Right cardiac atrium (tissue), 5 donors: Measurements from ENCODE around the gene BCAR1. TPM values are rescaled to one million over a fixed set of nuclear protein-coding genes. Genes with fewer than 3 reads are reported as not detected.

Source experiments
- ATAC-seq, 2 donors: fragments of 200-7000 bp; cut with Tn5 transposase; one replicate each; pipeline versions ENCODE4 v1.8.0 to v1.9.1; 2020; ENCODE audit warnings: moderate library complexity in 2 of 2, mild to moderate bottlenecking in 1 of 2
- DNase-seq, 3 donors: peaks; one replicate each; pipeline ENCODE4 v3.0.0-alpha.2; 2020
- H3K27ac ChIP-seq: one replicate; pipeline ENCODE4 v1.5.1; 2013; ENCODE audit warnings: mild to moderate bottlenecking, low read length, control low read depth, moderate library complexity
- H3K27me3 ChIP-seq: one replicate; pipeline ENCODE4 v1.6.1; 2013; ENCODE audit not compliant: control insufficient read depth, insufficient read depth
- H3K4me1 ChIP-seq: one replicate; pipeline ENCODE4 v1.6.1; 2013; ENCODE audit warnings: low read length; ENCODE audit not compliant: control insufficient read depth, insufficient read depth
- H3K4me3 ChIP-seq: one replicate; pipeline ENCODE4 v1.5.1; 2013; ENCODE audit warnings: low read length, control low read depth
- H3K9me3 ChIP-seq: one replicate; pipeline ENCODE4 v1.6.1; 2013; ENCODE audit warnings: low read length; ENCODE audit not compliant: control insufficient read depth
- WGBS: extraction: QIAGEN DNeasy Blood & Tissue Kit; methylation state at CpG from one replicate; pipeline ENCODE4 v1.1.7; 2013; 5-methylcytosine and 5-hydroxymethylcytosine counted together
- intact Hi-C, 4 donors: fragments of 100-400 bp; cut with DNase I; formaldehyde crosslinking; loops; one replicate each; pipeline versions ENCODE4 v1.11.0 to v1.14.0; 2022 to 2023
- long read RNA-seq, 4 donors: library from polyadenylated mRNA; unstranded; transcript quantifications; one replicate each; pipeline ENCODE4 v2.0.0, GENCODE V29; 2020 to 2021
- polyA plus RNA-seq: library from polyadenylated mRNA; stranded (reverse); fragments of 200-250 nt; gene quantifications from one replicate; pipeline ENCODE4 v1.2.3, GENCODE V29; 2013
- total RNA-seq, 4 donors: library from RNA; stranded (reverse); fragmentation: NEBNext Ultra II Directional; extraction: Animal tissue kit (Norgen Biotek cat#: 25700); gene quantifications; one replicate each; pipeline ENCODE4 v1.2.1, GENCODE V29; 2021
- donor health status: healthy with polysubstance abuse.
- donor health status: DM: no; HTN: yes; CAD: no.
- donor health status: DM: no; HTN: no; CAD: no.
- donor health status: DM: no; HTN: yes; CAD: no; lungs with severe emphysema.
- donor health status: DM: yes; HTN: yes; CAD: no.

Gene BCAR1, protein sequence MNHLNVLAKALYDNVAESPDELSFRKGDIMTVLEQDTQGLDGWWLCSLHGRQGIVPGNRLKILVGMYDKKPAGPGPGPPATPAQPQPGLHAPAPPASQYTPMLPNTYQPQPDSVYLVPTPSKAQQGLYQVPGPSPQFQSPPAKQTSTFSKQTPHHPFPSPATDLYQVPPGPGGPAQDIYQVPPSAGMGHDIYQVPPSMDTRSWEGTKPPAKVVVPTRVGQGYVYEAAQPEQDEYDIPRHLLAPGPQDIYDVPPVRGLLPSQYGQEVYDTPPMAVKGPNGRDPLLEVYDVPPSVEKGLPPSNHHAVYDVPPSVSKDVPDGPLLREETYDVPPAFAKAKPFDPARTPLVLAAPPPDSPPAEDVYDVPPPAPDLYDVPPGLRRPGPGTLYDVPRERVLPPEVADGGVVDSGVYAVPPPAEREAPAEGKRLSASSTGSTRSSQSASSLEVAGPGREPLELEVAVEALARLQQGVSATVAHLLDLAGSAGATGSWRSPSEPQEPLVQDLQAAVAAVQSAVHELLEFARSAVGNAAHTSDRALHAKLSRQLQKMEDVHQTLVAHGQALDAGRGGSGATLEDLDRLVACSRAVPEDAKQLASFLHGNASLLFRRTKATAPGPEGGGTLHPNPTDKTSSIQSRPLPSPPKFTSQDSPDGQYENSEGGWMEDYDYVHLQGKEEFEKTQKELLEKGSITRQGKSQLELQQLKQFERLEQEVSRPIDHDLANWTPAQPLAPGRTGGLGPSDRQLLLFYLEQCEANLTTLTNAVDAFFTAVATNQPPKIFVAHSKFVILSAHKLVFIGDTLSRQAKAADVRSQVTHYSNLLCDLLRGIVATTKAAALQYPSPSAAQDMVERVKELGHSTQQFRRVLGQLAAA
- total RNA-seq, result 10 to 100 TPM; 58.1 to 68.8 (median 68.0) TPM
- polyA plus RNA-seq, result 53.1 TPM
- long read RNA-seq, donor 1, full-length matches to known transcripts, result 187 of 266 reads
- long read RNA-seq, donor 1, partial matches to known transcripts, result 55 of 266 reads
- long read RNA-seq, donor 1, other reads (novel, unspliced or antisense), result 24 of 266 reads
- long read RNA-seq, donor 2, transcript BCAR1-201 (7 exons, 3,221 nt), result minor isoform, 33 of 192 reads
- long read RNA-seq, donor 2, transcript BCAR1-207 (7 exons, 3,192 nt), result major isoform, 61 of 192 reads
- long read RNA-seq, donor 2, transcript BCAR1-212 (3 exons, 2,692 nt), result minor isoform, 24 of 192 reads
- long read RNA-seq, donor 2, partial matches to known transcripts, result 48 of 192 reads
- long read RNA-seq, donor 2, other reads (novel, unspliced or antisense), result 24 of 192 reads
- long read RNA-seq, donor 3, transcript BCAR1-207 (7 exons, 3,192 nt), result minor isoform, 23 of 182 reads
- long read RNA-seq, donor 3, transcript BCAR1-212 (3 exons, 2,692 nt), result major isoform, 50 of 182 reads
- long read RNA-seq, donor 3, partial matches to known transcripts, result 74 of 182 reads
- long read RNA-seq, donor 3, other reads (novel, unspliced or antisense), result 31 of 182 reads
- long read RNA-seq, donor 4, transcript BCAR1-201 (7 exons, 3,221 nt), result minor isoform, 27 of 145 reads
- long read RNA-seq, donor 4, transcript BCAR1-212 (3 exons, 2,692 nt), result minor isoform, 23 of 145 reads
- long read RNA-seq, donor 4, transcript BCAR1-207 (7 exons, 3,192 nt), result major isoform, 33 of 145 reads
- long read RNA-seq, donor 4, partial matches to known transcripts, result 42 of 145 reads
- long read RNA-seq, donor 4, other reads (novel, unspliced or antisense), result 19 of 145 reads

GRCh38 chr16:75251280-75252048 lies at the start of gene BCAR1:
BCAR1 (minus strand) TSS chr16:75251624; CDS start chr16:75251482, 142 bp downstream.
- peak; percentile 76 to 84 for ATAC-seq
- WGBS, result 1% methylated on average over 84 of the region's 84 CpGs
- intact Hi-C loops, result loop anchor here in 2 of 4 donors (10.0 kb wide), 1 partner anchor 53 kb away; no protein-coding TSS in a partner anchor
- no peaks in the 10 kb centered on the region for H3K27me3 ChIP-seq
- H3K4me3 ChIP-seq, result peak within 1 kb of the TSS; percentile 84
- peak; percentile 92 to 97 (median 96) for DNase-seq
- H3K9me3 ChIP-seq, result no peaks in the 10 kb centered on the region
- H3K27ac ChIP-seq, result peak within 1 kb of the TSS; percentile 83
- peaks cover 53% of the 10 kb centered on the region for H3K4me1 ChIP-seq

DNA sequence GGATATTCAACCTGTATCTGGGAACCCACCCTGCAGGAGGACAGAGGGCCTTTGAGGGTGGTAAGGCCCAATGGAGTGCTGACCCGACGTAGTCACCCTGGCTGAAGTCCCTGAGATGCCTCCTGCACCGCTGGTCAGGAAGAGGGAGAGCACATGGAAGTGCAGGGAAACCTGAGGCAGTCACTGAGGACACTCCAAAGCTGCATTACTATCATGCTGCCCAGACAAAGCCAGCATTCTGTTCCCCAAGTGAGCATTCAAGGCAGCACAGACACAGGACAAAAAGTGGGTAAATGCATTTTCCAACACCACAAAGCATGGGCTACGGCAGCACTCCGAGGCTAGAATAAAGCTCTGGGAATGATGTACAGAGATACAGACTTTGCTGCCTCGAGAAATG lies 46.8 kb upstream of the BCAR1 start:
- DNase-seq (no peak), ATAC-seq (no peak)
- Histone ChIP-seq H3K27me3 (no peaks in the 10 kb centered on the region), H3K27ac (peak overlapping the region; percentile 48), H3K9me3 (no peaks in the 10 kb centered on the region), H3K4me3 (no peak overlapping the region), H3K4me1 (peaks cover 11% of the 10 kb centered on the region)
- intact Hi-C loops, result no loop called here
- 81% methylated on average over 6 of the region's 6 CpGs for WGBS

- ATAC-seq, result peak; percentile 77 to 84
- Histone ChIP-seq H3K9me3 (no peaks in the 10 kb centered on the region), H3K27me3 (no peaks in the 10 kb centered on the region), H3K27ac (peak overlapping the region; percentile 38), H3K4me3 (no peak overlapping the region), H3K4me1 (peaks cover 11% of the 10 kb centered on the region)
- DNase-seq, result peak; percentile 59 to 76 (median 63)
- 19% methylated on average over 1 of the region's 1 CpG for WGBS
- intact Hi-C loops, result no loop called here
These were observed 45.2 kb upstream of the BCAR1 start for GRCh38 chr16:75296606-75297005.

DNA sequence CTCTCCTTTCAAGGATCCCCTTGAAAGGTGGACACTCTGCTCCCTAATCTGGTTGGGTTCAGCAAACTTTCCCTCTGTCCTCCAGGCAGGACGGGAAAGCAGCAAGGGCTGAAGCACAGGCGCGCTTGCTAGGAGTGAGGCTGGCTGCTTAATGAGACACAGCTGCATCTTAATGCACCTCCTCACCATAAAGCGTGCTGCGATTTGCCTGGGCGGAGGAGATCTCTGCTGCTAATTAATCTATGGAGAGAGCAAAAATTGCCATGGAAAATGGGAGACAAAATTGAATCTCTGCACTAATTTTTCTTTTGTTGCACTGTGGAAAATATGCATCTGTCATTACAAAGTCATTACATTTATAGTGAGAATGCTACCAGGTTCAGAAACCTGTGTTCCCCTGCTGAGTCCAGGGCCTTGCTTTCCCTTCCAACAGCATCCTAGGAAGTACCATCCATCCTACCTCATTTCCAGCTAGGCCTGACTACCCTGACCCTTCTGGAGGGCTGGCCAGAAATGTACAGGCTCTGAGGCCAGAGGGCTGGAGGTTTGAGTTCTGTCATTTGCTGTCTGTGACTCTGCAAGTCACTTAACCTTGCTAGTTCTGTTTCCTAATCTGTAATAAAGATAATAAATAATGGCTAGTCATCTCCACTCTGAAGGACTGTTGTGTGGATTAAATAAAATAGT lies 43.5 kb upstream of the BCAR1 start:
- Histone ChIP-seq H3K27ac (no peak overlapping the region), H3K9me3 (no peaks in the 10 kb centered on the region), H3K4me1 (peaks cover 12% of the 10 kb centered on the region), H3K27me3 (no peaks in the 10 kb centered on the region), H3K4me3 (no peak overlapping the region)
- DNase-seq (no peak), ATAC-seq (no peak)
- intact Hi-C loops, result no loop called here
- 95% methylated on average over 6 of the region's 6 CpGs for WGBS

GRCh38 chr16:75293772-75294171 lies 42.3 kb upstream of the BCAR1 start:
- DNase-seq (no peak), ATAC-seq (no peak)
- 93% methylated on average over 6 of the region's 6 CpGs for WGBS
- Histone ChIP-seq H3K4me3 (no peak overlapping the region), H3K27ac (no peak overlapping the region), H3K27me3 (no peaks in the 10 kb centered on the region), H3K9me3 (no peaks in the 10 kb centered on the region), H3K4me1 (peaks cover 15% of the 10 kb centered on the region)
- intact Hi-C loops, result no loop called here

- no peak for DNase-seq
- WGBS, result 78% methylated on average over 4 of the region's 4 CpGs
- H3K4me3 ChIP-seq, result no peak overlapping the region
- H3K9me3 ChIP-seq, result no peaks in the 10 kb centered on the region
- H3K27me3 ChIP-seq, result no peaks in the 10 kb centered on the region
- no peak overlapping the region for H3K27ac ChIP-seq
- intact Hi-C loops, result no loop called here
- peaks cover 18% of the 10 kb centered on the region for H3K4me1 ChIP-seq
- no peak for ATAC-seq
These were observed 41.7 kb upstream of the BCAR1 start for GRCh38 chr16:75293173-75293572.

DNA sequence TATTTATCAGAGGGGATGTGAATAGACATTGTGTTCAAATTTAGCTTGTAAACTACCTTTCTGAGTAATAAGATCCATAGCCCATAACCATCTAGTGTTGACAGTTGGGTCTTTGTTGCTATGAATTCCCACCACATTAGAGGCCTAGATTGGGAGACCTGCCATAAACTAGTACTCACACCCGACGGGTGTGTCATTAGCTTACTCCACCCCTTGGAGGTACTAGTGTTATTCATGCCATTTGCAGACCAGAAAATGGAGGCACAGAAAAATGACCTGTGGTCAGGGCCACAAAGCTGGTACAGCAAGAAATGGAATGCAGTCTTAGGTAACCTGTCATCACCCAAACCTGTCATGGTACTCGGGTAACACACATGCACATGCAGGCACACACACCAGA lies 41.3 kb upstream of the BCAR1 start:
- Histone ChIP-seq H3K9me3 (no peaks in the 10 kb centered on the region), H3K4me3 (no peak overlapping the region), H3K4me1 (peaks cover 21% of the 10 kb centered on the region), H3K27ac (no peak overlapping the region), H3K27me3 (no peaks in the 10 kb centered on the region)
- ATAC-seq, result no peak
- DNase-seq, result no peak
- intact Hi-C loops, result no loop called here
- WGBS, result 72% methylated on average over 3 of the region's 3 CpGs

- Histone ChIP-seq H3K27ac (peak overlapping the region; percentile 48), H3K9me3 (no peaks in the 10 kb centered on the region), H3K4me3 (no peak overlapping the region), H3K27me3 (no peaks in the 10 kb centered on the region), H3K4me1 (peaks cover 11% of the 10 kb centered on the region)
- ATAC-seq (peak; percentile 65 to 90), DNase-seq (no peak)
- intact Hi-C loops, result no loop called here
These were observed 37.8 kb upstream of the BCAR1 start for GRCh38 chr16:75289189-75289588.

GRCh38 chr16:75288596-75289120 lies 37.2 kb upstream of the BCAR1 start:
- DNase-seq, result no peak
- no peak overlapping the region for H3K4me3 ChIP-seq
- H3K27ac ChIP-seq, result peak overlapping the region; percentile 48
- no peaks in the 10 kb centered on the region for H3K9me3 ChIP-seq
- no peaks in the 10 kb centered on the region for H3K27me3 ChIP-seq
- WGBS, result 75% methylated on average over 10 of the region's 10 CpGs
- ATAC-seq, result peak; percentile 8 to 40
- peaks cover 11% of the 10 kb centered on the region for H3K4me1 ChIP-seq
- intact Hi-C loops, result no loop called here
